Measurements from ENCODE around the gene POLR1E.

- TF ChIP-seq, protein P1, sequence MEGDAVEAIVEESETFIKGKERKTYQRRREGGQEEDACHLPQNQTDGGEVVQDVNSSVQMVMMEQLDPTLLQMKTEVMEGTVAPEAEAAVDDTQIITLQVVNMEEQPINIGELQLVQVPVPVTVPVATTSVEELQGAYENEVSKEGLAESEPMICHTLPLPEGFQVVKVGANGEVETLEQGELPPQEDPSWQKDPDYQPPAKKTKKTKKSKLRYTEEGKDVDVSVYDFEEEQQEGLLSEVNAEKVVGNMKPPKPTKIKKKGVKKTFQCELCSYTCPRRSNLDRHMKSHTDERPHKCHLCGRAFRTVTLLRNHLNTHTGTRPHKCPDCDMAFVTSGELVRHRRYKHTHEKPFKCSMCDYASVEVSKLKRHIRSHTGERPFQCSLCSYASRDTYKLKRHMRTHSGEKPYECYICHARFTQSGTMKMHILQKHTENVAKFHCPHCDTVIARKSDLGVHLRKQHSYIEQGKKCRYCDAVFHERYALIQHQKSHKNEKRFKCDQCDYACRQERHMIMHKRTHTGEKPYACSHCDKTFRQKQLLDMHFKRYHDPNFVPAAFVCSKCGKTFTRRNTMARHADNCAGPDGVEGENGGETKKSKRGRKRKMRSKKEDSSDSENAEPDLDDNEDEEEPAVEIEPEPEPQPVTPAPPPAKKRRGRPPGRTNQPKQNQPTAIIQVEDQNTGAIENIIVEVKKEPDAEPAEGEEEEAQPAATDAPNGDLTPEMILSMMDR (conservative IDR thresholded peaks at IDR 0.05; ENCODE audit: low read length), result no peak
- no peak for TF ChIP-seq EZH2phosphoT487 (IDR thresholded peaks at IDR 0.05; ENCODE audit: borderline replicate concordance)
Observed at GRCh38 chr9:37542895-37543294, 57.1 kb downstream of the POLR1E start.
